Fibroblast of peridontal ligament (primary cell): ENCODE results near the gene TTC16.

Experiments
- DNase-seq: peaks from one replicate; pipeline ENCODE4 v3.0.0-alpha.2; 2010; ENCODE audit errors: extremely low read depth

The TTC16 gene, protein sequence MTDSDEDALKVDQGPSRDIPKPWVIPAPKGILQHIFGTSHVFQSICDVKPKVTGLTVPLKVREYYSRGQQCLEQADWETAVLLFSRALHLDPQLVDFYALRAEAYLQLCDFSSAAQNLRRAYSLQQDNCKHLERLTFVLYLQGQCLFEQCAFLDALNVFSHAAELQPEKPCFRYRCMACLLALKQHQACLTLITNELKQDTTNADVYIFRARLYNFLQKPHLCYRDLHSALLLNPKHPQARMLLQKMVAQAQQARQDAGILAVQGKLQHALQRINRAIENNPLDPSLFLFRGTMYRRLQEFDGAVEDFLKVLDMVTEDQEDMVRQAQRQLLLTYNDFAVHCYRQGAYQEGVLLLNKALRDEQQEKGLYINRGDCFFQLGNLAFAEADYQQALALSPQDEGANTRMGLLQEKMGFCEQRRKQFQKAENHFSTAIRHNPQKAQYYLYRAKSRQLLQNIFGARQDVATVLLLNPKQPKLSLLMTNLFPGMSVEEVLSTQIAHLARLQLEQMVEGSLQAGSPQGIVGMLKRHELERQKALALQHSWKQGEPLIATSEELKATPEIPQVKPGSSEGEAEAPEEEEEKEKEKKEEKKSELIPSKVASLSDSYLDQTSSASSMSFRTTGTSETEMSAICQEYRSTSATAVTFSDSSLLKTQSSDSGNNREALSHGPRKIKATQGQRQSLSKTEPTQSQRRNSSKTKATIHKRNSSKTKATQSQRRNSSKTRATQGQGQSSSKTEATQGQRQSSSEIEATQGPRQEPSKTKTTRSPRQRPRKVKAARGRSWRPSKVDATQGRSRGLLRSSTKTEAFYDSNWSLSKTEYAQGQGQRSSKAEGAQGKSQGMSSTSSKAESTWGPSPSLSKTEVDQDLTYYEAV

DNA sequence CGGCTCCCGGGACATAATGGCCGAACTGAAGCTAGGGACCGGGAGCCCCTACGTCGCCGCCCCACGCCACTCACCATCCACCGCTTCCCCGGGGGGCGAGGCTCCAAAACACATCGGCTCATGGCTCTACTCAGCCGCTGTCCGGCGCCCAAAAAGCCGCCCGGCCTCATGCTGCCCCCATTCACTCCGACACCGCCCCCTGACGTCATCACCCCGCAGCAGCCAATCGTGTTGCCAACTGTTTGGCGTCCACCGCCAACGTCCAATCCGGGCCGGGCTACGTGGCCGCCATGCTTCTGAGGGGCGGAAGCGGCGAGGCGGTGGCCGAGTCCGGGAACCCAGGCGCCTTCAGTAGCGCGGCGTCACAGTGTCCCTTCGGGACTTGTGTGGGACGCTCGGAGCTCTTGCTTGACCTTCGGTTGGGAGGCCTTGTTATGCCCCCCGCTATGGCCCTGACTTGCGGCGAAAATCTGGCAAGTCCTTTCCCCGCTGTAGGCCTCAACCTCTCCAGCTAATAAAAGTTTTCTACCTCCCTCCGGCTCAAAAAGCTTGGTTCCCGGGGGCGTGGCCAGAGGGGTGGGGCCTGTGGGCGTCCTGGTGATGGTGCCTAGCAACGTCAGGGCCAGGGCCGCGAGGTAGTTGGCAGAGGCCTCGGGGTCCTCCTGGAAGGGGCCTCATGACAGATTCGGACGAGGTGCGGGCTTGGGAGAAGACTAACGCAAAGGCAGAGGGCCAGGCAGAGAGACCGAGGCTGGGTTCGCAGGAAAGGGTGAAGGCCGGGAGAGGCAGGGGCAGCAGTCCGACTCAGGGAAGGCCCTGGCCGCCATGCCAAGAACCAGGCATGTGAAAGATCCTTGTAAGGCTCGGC, at the start of gene TTC16, which contains the start of gene PTRH1:
Gene TTC16 (plus strand): TSS at position 610 of the 868 bp plus-strand sequence. CDS start 67 bp downstream, at position 677.
Gene PTRH1 (minus strand): TSS at position 194 of the 868 bp plus-strand sequence. CDS start 24 bp downstream, at position 170.
- DNase-seq, result peak; percentile 92

DNA sequence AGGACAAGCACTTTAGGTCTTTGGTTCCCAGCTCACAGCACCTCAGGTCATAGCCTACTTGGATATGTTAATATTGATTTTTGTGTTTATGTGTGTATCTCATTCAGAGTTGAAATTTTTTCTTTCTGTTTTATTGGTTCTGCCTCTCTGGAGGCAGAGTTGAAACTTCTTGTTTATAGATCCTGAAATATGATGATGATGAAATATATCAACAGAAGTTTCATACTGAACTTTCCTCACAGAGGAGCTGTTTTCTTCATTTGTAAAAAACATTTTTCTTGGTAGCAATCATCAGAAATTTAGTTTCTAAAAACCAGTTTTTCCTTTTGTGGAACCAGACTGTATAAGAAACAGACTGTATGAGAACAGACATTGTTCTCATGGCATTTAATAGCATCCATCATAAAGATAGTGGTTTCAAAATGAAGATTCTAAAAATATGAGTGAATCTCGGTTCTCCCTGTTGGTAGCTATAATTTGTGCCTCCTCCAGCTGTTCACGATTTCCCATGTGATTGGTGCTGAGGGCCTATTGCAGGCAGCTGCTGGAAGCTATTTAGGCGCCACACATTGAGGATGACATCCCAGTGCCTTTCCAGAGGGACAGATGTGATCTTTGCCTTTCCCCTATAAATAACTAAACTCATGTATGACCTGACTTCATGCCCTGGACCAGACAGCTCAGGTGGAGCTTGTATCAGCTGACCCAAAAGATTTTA, 48.6 kb upstream of the TTC16 start:
- peak; percentile 58 for DNase-seq

DNA sequence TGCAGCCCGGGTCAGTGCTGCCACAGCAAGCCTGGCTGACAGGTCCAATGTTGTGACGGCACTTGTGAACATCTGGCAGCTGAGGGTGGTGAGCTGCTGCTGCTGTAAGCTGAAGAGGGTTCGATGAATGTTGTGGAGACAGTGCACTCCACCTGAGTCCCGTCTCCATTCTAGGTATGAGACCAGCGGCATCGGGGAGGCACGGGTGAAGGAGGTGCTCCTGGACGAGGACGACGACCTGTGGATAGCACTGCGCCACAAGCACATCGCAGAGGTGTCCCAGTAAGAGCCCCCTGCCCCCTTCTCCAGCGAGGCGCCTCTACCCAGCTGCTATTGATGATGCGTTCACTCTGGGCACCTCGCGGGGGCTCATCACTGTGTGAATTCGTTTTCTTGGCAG, 48.0 kb upstream of the TTC16 start:
- DNase-seq, result no peak

DNA sequence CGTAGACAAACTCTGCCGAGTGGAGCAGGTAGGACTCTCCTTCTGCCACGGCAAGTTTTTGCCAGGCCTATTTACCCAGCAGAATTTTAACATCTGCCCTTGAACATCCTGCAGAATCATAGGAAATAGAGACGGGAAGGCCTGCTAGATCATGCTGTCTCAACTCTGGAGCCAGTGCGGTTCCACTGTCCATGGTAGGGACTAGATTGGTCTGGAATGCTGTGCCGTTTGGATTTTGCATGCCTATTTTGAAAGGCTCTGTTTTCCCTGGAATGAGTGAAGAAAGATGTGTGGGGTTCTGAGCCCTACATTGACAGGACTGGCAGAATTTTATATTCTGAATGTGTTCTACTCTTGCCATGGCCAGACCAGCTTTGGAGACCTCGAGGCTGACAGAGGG, 42.6 kb upstream of the TTC16 start:
- DNase-seq, result no peak

DNA sequence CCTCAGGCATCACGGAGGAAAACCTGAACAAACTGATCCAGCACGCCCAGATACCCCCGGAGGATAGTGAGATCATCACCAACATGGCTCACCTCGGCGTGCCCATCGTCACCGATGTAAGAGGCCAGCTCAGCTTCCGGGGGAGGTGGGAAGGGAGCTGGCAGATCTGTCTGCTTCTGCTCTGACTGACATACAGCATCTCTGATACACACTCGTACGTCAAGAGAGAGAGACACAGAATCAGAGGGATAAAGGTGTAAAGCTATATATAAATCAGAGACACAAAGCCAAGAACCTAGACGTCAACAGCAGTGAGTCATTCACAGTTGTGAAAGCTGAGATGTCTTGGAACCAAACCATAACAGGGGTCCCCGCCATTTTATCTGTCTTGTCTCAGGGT, 39.2 kb upstream of the TTC16 start:
- no peak for DNase-seq

DNA sequence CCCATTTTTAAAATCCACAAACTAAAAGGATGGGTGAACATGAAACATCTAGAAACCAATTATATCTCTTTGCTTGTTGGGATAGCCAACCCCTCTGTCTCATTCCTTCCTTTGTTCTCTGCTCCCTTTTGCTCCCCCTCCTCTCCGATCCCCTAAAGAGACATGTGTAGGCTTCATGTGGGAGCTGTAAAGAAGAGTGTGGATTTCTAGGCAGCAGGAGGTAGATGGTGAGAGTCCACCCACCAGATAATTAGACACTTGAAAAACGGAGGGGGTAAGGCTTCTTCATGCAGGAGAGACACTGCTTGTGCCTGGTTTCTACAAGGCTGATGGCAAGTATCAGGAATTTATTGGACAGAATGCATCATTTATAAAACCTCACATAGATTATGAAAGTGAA, 36.4 kb upstream of the TTC16 start:
- DNase-seq, result no peak

DNA sequence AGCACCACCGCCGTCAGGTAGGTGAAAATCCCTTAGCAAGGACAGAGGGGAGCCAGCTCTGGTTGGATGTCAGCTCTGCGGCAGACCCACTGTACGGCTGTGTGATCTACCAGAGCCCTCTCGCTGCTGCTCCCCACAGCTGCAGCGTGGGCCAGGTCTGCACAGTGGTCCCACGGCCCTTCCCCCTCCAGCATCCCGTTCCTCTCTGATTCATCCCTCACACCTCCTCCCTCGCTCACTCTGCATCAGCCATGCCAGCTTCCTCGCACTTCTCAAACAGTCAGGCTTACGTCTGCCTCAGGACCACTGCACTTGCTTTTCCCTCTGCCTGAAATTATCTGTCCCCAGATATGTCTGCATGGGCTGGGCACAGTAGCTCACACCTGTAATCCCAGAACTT, 35.7 kb upstream of the TTC16 start:
- DNase-seq, result no peak

DNA sequence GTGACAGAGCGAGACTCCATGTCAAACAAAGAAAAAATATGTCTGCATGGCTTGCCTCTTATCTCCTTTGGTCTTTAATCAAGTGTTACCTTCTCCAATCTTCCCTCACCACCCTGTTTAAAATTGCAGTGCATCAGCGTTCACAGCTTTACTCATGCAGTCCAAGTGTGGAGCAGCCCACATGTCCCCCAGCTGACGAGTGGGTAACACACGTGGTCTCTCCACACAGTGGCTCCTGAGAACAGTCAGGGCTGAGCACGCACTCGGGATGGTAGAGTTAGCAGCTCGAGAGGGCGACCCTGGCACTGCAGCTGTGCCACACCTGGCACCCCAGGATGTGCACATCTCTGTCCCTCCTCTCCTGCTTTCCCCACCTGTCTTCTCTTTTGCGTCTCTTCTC, 35.0 kb upstream of the TTC16 start:
- DNase-seq, result no peak

DNA sequence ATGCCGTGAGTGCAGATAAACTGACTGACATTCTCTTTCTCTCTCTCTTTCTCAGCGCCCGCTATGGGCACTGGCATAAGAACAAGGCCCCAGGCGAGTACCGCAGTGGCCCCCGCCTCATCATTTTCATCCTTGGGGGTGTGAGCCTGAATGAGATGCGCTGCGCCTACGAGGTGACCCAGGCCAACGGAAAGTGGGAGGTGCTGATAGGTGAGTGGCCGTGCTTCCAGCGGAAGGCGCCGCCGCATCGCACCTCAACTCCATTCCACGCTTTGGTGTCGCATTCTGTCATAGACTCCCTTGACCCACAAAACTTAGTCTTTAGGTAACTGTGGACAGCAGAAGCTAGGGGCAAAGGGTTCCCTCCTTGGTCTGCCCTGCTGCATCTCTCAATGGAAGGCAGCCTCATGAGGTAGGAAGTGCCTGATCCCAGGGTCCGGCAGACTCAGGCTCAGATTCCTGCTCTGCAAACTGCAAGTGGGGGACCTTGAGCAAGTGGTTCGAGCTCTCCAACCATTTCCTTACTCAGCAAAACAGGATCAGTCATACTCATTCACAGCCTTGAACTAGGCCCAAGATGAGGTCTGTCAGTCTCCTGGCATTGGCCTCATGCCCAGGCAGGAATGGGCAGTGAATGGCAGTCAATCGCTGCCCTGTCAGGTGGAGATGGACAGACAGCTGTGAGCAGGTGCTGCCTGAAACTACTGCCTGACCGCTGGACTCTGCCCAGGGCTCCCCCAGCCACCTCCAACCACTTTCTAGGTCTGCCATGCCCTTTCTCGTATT, 33.3 kb upstream of the TTC16 start:
- DNase-seq, result no peak

DNA sequence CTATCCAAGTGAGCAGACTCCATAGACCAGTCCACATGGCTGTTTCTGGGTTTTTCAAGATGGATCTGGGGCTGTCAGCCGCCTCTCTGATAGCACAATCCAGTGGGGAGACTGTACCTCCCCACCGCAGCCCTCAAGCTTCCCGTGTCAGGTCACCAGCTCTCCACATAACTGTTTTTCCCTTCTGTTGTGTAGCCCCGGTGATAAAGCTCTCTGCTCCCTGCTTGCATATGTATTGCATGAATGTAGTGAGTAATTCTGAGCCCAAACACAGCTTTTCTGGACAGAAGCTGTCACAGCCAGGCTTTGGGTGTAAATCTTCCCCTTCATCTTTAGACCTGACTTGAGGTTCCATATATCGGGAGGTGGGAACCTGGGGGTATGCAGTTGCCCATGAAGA, 32.2 kb upstream of the TTC16 start:
- DNase-seq, result peak; percentile 64

DNA sequence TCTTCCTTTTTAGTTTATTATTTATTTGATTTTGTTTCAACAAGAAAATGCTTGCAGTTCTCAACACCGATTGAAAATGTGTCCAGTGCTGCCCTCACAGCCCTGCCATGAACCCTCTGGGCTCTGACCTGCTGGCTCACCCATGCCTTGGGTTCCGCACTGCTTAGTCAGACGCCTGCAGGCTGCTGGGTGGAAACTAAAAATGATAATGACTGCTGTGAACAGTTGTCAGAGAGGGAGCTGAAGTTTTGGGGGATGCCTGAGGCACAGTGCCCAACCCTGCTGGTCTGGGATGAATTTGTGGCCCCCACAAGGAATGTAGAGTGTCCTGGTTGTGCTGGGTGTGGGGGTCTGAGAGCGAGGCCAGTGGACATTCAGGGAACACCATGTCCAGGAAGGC, 31.3 kb upstream of the TTC16 start:
- peak; percentile 36 for DNase-seq

DNA sequence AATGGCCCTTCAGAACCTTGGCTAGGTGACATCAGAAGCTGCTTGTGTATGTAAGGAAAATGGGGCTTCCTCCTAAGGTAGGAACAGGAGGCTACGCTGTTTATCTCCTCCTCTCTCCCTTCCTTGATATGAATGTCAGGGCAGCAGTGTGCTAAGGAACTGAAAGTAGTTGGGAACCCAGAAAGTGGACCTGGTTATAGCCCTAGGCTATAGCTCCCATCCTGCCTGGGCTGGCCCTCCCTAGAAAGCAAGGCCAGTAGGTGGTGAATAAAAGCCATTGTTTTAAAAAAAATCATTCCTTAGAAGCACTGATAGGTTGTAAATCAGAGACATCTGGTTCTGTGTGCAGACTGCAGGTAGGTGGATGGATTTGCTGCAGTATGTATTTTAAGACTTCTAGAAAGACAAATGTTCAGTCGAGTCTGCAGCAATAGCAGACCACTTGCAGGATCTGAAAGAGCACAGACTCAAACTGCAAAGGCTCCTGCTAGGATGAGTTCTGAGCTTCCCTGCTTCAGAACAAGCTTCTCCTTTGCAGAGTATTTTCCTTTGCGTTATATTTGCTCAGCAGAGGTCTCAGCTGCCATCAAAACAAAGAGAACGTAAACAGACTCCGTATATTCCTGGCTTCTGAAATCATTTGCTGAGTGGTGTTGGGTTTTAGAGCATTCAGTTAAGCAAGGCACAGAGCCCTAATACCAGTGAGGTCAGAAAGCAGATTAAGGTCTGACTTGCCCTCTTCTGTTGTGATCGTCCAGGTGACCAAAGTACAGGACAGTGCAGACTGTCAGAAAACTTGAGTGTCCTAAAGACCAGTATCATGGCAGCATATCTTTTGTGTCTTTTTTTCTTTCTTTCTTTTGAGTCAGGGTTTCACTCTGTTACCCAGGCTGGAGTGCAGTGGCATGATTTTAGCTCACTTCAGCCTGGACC, 29.2 kb upstream of the TTC16 start:
- no peak for DNase-seq

DNA sequence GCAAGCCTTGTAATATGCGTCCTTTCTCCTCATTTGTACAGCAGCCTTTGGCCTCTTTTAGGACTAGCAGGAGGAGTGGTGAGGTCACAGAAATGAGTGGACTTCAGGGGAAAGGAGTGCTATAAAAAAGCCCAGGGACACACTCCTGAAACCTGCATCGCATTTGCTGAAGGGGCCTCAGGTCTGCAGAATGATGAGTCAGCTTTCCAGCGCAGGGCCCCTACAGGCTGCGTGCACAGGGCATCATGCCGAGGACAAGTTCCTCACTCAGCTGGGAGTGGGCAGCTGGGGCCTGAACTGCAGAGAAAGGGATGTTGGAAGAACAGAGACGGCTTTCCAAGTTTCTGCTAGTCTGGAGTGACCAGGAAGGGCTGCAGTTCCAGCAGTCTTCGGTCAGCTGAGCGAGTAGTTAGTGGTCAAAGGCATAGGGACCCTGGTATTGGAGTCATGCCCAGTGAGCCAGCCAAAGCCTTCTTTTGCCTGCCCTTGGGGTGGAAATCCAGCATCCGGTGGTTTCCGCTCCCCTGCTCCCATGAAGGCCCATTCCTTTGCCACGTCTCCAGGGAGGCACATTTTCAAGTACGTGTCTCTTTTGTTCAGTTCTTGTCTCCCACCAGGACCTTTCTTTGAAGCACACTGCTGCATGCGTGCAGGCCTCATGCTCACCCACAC, 26.4 kb upstream of the TTC16 start:
- no peak for DNase-seq

DNA sequence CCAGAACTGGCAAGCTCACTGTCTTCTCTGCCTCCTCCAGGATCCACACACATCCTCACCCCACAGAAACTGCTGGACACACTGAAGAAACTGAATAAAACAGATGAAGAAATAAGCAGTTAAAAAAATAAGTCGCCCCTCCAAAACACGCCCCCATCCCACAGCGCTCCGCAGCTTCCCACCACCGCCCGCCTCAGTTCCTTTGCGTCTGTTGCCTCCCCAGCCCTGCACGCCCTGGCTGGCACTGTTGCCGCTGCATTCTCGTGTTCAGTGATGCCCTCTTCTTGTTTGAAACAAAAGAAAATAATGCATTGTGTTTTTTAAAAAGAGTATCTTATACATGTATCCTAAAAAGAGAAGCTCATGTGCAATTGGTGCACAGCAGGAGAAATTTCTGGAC, 25.1 kb upstream of the TTC16 start:
- no peak for DNase-seq

DNA sequence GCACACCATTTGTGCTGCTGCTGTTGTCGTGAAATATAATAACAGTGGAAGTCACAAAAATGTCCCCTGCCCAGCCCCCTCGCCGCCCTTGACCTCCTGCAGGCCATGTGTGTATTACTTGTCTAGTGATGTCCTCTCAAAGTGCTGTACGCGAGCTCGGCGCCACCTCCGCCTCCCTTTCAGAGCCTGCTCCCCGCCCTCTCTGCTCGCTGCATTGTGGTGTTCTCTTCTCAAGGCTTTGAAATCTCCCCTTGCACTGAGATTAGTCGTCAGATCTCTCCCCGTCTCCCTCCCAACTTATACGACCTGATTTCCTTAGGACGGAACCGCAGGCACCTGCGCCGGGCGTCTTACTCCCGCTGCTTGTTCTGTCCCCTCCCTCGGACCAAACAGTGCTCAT, 23.8 kb upstream of the TTC16 start:
- no peak for DNase-seq

DNA sequence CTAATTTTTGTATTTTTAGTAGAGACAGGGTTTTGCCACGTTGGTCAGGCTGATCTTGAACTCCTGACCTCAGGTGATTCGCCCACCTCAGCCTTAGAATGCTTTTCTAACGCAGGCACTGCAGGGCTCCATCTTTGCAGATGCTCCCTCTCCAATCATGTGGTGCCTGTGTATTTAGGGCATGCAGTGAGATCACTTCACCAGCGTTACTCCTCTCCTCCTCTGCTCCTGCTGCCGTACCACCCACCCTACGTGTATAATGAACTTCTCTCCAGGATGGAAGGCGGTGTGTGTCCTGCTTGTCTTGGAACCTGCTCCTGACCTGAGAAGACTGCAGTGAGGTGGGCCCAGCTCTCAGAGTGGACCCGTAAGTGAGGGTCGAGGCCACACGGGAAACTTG, 22.7 kb upstream of the TTC16 start:
- DNase-seq, result no peak

DNA sequence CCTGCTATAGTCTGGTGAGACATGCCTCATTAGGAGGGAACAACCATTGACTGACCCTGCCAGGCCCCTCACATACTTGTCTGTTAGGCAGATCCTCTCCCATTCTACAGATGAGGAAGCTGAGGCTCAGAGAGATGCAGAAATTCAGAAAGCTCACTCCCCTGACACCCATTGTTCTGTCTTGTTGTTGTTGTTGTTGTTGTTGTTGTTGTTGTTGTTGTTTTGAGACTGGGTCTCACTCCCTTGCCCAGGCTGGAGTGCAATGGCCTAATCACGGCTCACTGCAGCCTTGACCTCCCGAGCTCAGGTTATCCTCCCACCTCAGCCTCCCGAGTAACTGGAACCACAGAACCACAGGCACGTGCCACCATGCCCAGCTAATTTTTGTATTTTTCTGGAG, 22.2 kb upstream of the TTC16 start:
- no peak for DNase-seq

DNA sequence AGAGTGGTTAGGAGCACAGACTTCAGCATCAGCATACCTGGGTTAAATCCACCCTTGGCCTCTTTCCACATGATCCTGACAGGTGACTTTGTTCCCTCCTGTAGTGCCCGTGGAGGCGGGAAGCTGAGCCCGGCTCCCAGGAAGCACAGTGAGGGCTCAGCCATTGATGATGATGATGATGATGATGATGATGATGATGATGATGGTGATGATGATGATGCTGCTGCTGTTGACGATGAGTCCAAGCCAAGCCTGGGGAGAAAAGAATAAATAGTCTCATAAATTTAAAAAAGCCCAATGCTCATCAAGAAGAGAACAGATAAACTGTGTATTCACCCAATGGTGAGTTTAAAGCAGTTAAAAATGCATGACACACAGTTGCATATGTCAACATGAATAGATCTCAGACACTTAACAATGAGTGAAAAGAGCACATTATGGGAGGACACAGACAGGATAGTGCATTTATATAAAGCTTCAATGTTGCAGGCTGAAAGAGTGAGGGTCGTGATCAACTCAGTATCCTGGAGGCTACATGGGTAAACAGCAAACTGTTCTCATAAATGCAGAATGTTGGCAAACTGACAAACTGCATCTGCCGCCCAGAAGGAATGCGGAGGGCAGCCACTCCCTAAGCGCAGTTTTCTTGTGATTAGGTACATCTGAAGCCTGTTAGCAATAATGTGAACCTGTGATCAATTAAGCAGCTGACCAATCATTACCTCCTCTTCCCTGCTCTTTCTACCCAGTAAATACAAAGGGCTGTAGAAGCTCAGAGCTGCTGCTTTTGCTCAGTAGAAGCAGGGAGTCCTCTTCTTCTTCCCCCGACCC, 20.8 kb upstream of the TTC16 start:
- peak; percentile 68 for DNase-seq
